ENCODE measurements around the gene RNF217. TPM values are rescaled to one million over a fixed set of nuclear protein-coding genes. Genes with fewer than 3 reads are reported as not detected.

Gene RNF217
- total and polyA plus RNA-seq, 10 of the 15 experiments (the other 5 are each of a cell fraction or from before 2014, with no cell fraction given): under 0.01 to 11.7 (median 0.04) TPM; not detected in 3

GRCh38 chr6:125003070-125003469 is 40.8 kb downstream of the RNF217 start:
- FAIRE-seq (no peak), DNase-seq (ENCODE audit: low read depth, low spot score) (no peak), ATAC-seq (no peak)
- POLR2A ChIA-PET: no interaction called here
- intact Hi-C loops (cut with micrococcal nuclease; ENCODE audit: unreplicated experiment) (no loop called here), in situ Hi-C loops (cut with MboI) (no loop called here)
- H3K36me3 ChIP-seq (ENCODE audit: control insufficient read depth in 2 of 2, insufficient read depth in 2 of 2, low read length in 1 of 2): no peaks in the 10 kb centered on the region
- H3K79me2 ChIP-seq (ENCODE audit: control insufficient read depth, insufficient read depth, low read length): no peaks in the 10 kb centered on the region
- no peak overlapping the region for H3K27ac ChIP-seq (ENCODE audit: control insufficient read depth, insufficient read depth)
- H3K9ac ChIP-seq (ENCODE audit: control insufficient read depth, insufficient read depth, low read length): no peak overlapping the region
- no peaks in the 10 kb centered on the region for H3K4me1 ChIP-seq (ENCODE audit: control insufficient read depth, insufficient read depth, low read length)
- H3K4me2 ChIP-seq (ENCODE audit: control insufficient read depth, insufficient read depth): no peak overlapping the region
- SMC1A ChIA-PET (ENCODE audit: uncharacterized antibody, unreplicated experiment): interaction anchor here (1.0 kb wide), 1 partner anchor 25 kb away, joined by 3 read pairs; no protein-coding TSS in a partner anchor
- no peaks in the 10 kb centered on the region for H4K20me1 ChIP-seq (ENCODE audit: control insufficient read depth, insufficient read depth)
- RAD21 ChIA-PET (ENCODE audit: unreplicated experiment): no interaction called here
- WGBS (ENCODE audit: insufficient coverage, insufficient replicate concordance, low lambda C conversion rate, missing lambda C conversion rate): 44% methylated on average over 2 of the region's 2 CpGs
- CTCF ChIA-PET: no interaction called here
- no peak for TF ChIP-seq RELB (IDR thresholded peaks at IDR 0.05; ENCODE audit: low read depth)
- TF ChIP-seq YY1 (IDR thresholded peaks at IDR 0.05; ENCODE audit: low read depth, low read length): no peak
- no peak for TF ChIP-seq IRF3 (IDR thresholded peaks at IDR 0.05)
- no peak for TF ChIP-seq EED (IDR thresholded peaks at IDR 0.05; ENCODE audit: low read depth)
- no peak for TF ChIP-seq SMC3 (IDR thresholded peaks at IDR 0.05; ENCODE audit: borderline replicate concordance, low read length)
- TF ChIP-seq BCL11A (IDR thresholded peaks at IDR 0.05; ENCODE audit: low read depth, low read length): no peak
- TF ChIP-seq NFYB (IDR thresholded peaks at IDR 0.05; ENCODE audit: insufficient read depth, low read depth, low read length): no peak
- TF ChIP-seq KAT2A (conservative IDR thresholded peaks at IDR 0.05; ENCODE audit: control insufficient read depth, low read depth, low read length): no peak
- TF ChIP-seq, protein P1, sequence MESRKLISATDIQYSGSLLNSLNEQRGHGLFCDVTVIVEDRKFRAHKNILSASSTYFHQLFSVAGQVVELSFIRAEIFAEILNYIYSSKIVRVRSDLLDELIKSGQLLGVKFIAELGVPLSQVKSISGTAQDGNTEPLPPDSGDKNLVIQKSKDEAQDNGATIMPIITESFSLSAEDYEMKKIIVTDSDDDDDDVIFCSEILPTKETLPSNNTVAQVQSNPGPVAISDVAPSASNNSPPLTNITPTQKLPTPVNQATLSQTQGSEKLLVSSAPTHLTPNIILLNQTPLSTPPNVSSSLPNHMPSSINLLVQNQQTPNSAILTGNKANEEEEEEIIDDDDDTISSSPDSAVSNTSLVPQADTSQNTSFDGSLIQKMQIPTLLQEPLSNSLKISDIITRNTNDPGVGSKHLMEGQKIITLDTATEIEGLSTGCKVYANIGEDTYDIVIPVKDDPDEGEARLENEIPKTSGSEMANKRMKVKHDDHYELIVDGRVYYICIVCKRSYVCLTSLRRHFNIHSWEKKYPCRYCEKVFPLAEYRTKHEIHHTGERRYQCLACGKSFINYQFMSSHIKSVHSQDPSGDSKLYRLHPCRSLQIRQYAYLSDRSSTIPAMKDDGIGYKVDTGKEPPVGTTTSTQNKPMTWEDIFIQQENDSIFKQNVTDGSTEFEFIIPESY (IDR thresholded peaks at IDR 0.05): no peak
- TF ChIP-seq GABPA (IDR thresholded peaks at IDR 0.05; ENCODE audit: low read depth): no peak
- no peak for TF ChIP-seq MTA3 (IDR thresholded peaks at IDR 0.05; ENCODE audit: borderline replicate concordance, low read length)
- TF ChIP-seq NFXL1 (IDR thresholded peaks at IDR 0.05; ENCODE audit: borderline replicate concordance): no peak
- no peak for TF ChIP-seq POLR2A (IDR thresholded peaks at IDR 0.05; ENCODE audit: low read depth, low read length)
- TF ChIP-seq, protein P2, sequence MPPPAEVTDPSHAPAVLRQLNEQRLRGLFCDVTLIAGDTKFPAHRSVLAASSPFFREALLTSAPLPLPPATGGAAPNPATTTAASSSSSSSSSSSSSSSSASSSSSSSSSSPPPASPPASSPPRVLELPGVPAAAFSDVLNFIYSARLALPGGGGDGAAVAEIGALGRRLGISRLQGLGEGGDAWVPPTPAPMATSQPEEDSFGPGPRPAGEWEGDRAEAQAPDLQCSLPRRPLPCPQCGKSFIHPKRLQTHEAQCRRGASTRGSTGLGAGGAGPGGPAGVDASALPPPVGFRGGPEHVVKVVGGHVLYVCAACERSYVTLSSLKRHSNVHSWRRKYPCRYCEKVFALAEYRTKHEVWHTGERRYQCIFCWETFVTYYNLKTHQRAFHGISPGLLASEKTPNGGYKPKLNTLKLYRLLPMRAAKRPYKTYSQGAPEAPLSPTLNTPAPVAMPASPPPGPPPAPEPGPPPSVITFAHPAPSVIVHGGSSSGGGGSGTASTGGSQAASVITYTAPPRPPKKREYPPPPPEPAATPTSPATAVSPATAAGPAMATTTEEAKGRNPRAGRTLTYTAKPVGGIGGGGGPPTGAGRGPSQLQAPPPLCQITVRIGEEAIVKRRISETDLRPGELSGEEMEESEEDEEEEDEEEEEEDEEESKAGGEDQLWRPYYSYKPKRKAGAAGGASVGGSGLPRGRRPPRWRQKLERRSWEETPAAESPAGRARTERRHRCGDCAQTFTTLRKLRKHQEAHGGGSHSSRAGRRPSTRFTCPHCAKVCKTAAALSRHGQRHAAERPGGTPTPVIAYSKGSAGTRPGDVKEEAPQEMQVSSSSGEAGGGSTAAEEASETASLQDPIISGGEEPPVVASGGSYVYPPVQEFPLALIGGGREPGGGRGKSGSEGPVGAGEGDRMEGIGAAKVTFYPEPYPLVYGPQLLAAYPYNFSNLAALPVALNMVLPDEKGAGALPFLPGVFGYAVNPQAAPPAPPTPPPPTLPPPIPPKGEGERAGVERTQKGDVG (CRISPR knock-in tag; IDR thresholded peaks at IDR 0.05): no peak
- TF ChIP-seq, protein P3, sequence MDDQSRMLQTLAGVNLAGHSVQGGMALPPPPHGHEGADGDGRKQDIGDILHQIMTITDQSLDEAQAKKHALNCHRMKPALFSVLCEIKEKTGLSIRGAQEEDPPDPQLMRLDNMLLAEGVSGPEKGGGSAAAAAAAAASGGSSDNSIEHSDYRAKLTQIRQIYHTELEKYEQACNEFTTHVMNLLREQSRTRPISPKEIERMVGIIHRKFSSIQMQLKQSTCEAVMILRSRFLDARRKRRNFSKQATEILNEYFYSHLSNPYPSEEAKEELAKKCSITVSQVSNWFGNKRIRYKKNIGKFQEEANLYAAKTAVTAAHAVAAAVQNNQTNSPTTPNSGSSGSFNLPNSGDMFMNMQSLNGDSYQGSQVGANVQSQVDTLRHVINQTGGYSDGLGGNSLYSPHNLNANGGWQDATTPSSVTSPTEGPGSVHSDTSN (IDR thresholded peaks at IDR 0.05; ENCODE audit: insufficient replicate concordance, low read depth, low read length): no peak
- no peak for TF ChIP-seq STAT3 (IDR thresholded peaks at IDR 0.05; ENCODE audit: low read depth, low read length)
- TF ChIP-seq RAD51 (IDR thresholded peaks at IDR 0.05): no peak
- no peak overlapping the region for H2AFZ ChIP-seq (ENCODE audit: control insufficient read depth, low read depth, low read length)
- no TSS peak for BruUV-seq (replicated peaks)
- no peaks in the 10 kb centered on the region for H3K9me3 ChIP-seq (replicated peaks; ENCODE audit: control insufficient read depth, insufficient read depth, low read length)
- H3K4me3 ChIP-seq: no peak overlapping the region
- H3K27me3 ChIP-seq (replicated peaks in 1 of 2; ENCODE audit: control insufficient read depth in 2 of 2, insufficient read depth in 2 of 2, low read length in 1 of 2): no peaks in the 10 kb centered on the region
